Brain microvascular endothelial cell (primary cell): ENCODE results near the gene PREB.
A peak's percentile ranks its signal among the peaks of the same experiment; 100 is the strongest.
"Not testable (repeated sequence)": the region's sequence is repeated elsewhere in the genome, so short reads cannot be mapped to it uniquely, and the experiment has no call there.

ENCODE experiments used
- DNase-seq: peaks from one replicate; pipeline ENCODE4 v3.0.0-alpha.2; 2020
- H3K27ac ChIP-seq: fragments of 250-450 bp; sonication (Bioruptor Pico); 2 replicates; pipeline ENCODE4 v1.5.1; 2020; ENCODE audit warnings: mild to moderate bottlenecking, moderate library complexity
- H3K27me3 ChIP-seq: fragments of 250-450 bp; sonication (Bioruptor Pico); replicated peaks from 2 replicates; pipeline ENCODE4 v1.5.1; 2020; ENCODE audit warnings: mild to moderate bottlenecking
- H3K36me3 ChIP-seq: fragments of 250-450 bp; sonication (Bioruptor Pico); replicated peaks from 2 replicates; pipeline ENCODE4 v1.5.1; 2020; ENCODE audit warnings: mild to moderate bottlenecking
- H3K4me3 ChIP-seq: 2 replicates; pipeline ENCODE4 v1.5.1; 2011; ENCODE audit warnings: low read depth, mild to moderate bottlenecking, control low read depth, low read length, moderate library complexity
- in situ Hi-C: cut with HindIII; loops from 2 replicates; pipeline ENCODE4 v1.10.0; 2017; ENCODE audit warnings: low sequenced_read_pairs, low pct_ligation_motif_present
- TF ChIP-seq, protein P1 (sequence below): IDR thresholded peaks from 2 replicates; pipeline ENCODE4 v1.5.1; 2011; ENCODE audit warnings: low read depth, mild to moderate bottlenecking, moderate library complexity, low read length, control low read depth, inconsistent platforms; ENCODE audit errors: missing control alignments

The PREB gene

DNA sequence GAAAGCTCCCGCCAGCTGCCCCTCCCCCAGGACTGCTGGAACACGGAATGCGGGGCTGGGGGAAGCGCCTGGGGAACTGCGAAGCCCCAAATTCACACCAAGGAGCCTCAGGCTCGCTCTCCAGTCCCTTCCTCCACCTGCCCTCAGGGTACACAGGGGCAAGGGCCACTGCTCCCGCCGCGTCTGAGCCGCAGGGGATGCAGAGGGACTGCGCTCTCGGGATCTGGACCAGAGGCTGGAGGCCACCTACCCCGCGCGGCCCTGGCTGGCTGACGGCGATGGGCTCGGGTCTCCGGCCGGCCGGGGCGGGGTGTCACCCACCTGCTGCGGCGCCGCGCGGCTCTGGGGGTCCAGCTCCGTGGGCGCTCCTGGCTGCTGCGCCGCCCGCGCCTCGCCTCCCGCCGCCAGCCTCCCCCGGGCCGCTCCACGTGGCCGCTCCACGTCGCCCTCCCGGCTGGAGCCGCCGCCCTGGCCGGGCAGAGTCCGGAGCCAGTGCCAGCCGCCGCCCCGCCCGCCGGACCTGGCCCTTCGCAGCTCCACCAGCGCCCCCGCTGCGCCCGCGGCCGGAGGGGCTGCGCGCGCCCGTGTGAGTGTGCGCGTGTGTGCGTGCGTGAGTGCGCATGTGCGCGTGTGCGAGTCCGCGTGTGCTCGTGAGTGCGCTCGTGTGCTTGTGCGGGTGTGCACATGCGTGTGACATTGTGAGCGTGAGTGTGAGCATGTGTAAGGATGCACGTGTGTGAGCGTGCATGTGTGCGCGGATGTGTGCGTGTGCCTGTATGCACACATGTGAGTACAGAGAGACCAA lies 15.7 kb downstream of the PREB start, which contains the start of gene CGREF1:
CGREF1 (minus strand) TSS at position 604 of the 805 bp plus-strand sequence. CDS start 14,762 bp downstream, outside the sequence.
- Histone ChIP-seq H3K36me3 (no peaks in the 10 kb centered on the region), H3K27me3 (peaks cover 15% of the 10 kb centered on the region), H3K4me3 (peak within 1 kb of the TSS; percentile 48), H3K27ac (no peak within 1 kb of the TSS)
- in situ Hi-C loops, result loop anchor here (25.0 kb wide), 1 partner anchor 169 kb away; the partner anchor contains the start of genes DNAJC5G and TRIM54
- no peak for DNase-seq
- TF ChIP-seq, protein P1, sequence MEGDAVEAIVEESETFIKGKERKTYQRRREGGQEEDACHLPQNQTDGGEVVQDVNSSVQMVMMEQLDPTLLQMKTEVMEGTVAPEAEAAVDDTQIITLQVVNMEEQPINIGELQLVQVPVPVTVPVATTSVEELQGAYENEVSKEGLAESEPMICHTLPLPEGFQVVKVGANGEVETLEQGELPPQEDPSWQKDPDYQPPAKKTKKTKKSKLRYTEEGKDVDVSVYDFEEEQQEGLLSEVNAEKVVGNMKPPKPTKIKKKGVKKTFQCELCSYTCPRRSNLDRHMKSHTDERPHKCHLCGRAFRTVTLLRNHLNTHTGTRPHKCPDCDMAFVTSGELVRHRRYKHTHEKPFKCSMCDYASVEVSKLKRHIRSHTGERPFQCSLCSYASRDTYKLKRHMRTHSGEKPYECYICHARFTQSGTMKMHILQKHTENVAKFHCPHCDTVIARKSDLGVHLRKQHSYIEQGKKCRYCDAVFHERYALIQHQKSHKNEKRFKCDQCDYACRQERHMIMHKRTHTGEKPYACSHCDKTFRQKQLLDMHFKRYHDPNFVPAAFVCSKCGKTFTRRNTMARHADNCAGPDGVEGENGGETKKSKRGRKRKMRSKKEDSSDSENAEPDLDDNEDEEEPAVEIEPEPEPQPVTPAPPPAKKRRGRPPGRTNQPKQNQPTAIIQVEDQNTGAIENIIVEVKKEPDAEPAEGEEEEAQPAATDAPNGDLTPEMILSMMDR, result no peak

DNA sequence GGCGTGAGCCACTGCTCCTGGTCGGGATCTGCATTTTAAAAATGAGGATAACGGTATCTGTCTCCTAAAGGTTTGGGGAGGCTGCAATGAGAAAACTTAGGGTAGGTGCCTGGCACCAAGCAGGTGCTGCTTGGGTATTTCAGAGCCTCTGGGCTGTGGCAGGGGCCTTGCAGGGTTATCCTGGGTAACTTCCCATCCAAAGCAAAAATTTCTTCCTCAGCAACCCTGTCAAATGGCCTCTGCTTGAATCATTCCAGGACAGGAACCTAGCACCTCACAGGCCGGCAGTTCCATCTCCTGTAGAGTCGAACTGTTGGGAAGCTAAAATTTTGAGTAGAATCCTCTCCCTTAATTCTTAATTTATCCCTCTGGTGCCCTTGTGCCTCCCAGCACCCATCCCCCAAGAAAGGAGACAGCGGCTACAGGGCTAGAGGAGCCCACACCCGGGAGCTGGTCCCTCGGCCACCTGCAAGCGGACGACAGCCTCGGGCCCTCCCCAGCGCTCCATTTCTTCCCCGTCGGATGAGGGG lies 16.4 kb downstream of the PREB start:
- in situ Hi-C loops, result loop anchor here (25.0 kb wide), 1 partner anchor 169 kb away; the partner anchor contains the start of genes DNAJC5G and TRIM54
- H3K4me3 ChIP-seq, result peak overlapping the region; percentile 48

DNA sequence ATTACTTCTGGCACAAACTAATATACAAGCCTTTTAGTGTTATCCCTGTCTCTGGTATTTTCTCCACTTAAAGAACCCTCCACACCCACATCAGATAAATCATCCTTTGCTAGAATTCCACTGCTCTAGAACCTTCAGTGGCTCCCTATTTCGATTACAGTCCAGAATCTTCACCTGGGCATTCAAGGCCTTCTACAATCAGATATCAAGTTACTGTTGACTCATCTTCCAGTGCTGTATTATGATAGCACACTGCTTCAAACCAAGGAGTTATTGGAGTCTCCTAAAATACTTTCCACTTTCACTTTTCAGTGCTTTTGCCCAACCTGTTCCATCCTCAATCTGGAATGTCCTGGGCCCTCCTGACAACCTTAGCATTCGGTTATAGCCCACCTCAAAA lies 18.9 kb downstream of the PREB start:
- Histone ChIP-seq H3K36me3 (no peaks in the 10 kb centered on the region), H3K27me3 (peaks cover 13% of the 10 kb centered on the region), H3K4me3 (no peak overlapping the region), H3K27ac (no peak overlapping the region)
- DNase-seq, result no peak
- in situ Hi-C loops, result loop anchor here (25.0 kb wide), 1 partner anchor 172 kb away; the partner anchor contains the start of genes DNAJC5G and TRIM54
- TF ChIP-seq, protein P1, result no peak

More for the DNA sequence above, 16.4 kb downstream of the PREB start:
- Histone ChIP-seq H3K27ac (no peak overlapping the region), H3K27me3 (peaks cover 15% of the 10 kb centered on the region), H3K36me3 (no peaks in the 10 kb centered on the region)
- DNase-seq, result no peak
- TF ChIP-seq, protein P1, result no peak

DNA sequence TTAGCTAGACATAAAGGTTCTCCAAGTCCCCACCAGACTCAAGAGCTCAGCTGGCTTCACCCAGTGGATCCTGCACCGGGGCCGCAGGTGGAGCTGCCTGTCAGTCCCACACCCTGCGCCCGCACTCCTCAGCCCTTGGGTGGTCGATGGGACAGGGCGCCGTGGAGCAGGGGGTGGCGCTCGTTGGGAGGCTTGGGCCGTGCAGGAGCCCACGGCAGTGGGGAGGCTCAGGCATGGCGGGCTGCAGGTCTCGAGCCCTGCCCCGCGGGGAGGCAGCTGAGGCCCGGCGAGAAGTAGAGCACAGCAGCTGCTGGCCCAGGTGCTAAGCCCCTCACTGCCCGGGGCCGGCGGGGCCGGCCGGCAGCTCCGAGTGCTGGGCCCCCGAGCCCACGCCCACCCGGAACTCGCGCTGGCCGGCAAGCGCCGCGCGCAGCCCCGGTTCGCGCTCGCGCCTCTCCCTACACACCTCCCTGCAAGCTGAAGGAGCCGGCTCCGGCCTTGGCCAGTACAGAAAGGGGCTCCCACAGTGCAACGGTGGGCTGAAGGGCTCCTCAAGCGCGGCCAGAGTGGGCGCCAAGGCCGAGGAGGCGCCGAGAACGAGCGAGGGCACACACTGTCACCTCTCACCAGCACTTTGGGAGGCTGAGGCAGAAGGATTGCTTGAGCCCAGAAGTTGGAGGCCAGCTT lies 22.9 kb downstream of the PREB start:
- DNase-seq, H3K36me3 ChIP-seq, H3K27me3 ChIP-seq, H3K27ac ChIP-seq, H3K4me3 ChIP-seq: not testable (repeated sequence)
- in situ Hi-C loops, result loop anchor here (25.0 kb wide), 1 partner anchor 176 kb away; the partner anchor contains the start of genes DNAJC5G and TRIM54

DNA sequence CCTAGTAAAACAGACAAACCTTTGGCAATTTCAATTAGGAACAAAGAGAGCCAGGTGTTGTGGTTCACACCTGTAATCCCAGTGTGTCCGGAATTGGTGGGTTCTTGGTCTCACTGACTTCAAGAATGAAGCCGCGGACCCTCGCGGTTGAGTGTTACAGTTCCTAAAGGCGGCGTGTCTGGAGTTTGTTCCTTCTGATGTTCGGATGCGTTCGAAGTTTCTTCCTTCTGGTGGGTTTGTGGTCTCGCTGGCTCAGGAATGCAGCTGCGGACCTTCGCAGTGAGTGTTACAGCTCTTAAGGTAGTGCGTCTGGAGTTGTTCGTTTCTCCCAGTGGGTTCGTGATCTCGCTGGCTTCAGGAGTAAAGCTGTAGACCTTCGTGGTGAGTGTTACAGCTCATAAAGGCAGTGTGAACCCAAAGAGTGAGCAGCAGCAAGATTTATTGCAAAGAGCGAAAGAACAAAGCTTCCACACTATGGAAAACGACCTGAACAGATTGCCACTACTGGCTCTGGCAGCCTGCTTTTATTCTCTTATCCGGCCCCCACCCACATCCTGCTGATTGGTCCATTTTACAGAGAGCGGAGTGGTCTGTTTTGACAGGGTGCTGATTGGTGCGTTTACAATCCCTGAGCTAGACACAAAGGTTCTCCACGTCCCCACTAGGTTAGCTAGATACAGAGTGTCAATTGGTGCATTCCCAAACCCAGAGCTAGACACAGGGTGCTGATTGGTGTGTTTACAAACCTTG lies 23.7 kb downstream of the PREB start:
- not testable (repeated sequence) for H3K36me3 ChIP-seq, H3K27ac ChIP-seq
- in situ Hi-C loops, result loop anchor here (25.0 kb wide), 1 partner anchor 177 kb away; the partner anchor contains the start of genes DNAJC5G and TRIM54

DNA sequence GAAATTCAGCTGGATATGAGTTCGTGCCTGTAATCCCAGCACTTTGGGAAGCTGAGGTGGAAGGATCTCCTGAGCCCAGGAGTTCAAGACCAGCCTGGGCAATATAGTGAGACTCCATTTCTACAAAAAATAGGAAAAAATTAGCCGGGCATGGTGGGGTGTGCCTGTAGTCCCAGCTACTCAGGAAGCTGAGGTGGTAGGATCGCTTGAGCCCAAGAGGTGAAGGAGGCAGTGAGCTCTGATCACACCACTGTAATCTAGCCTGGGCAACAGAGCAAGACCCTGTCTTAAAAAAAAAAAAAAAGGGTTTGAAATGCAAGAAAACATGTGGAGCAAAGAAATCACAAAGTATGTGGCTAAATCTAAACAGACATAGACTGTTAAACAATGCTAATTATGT lies 25.4 kb downstream of the PREB start:
- no peak overlapping the region for H3K27ac ChIP-seq
- no peak for DNase-seq
- TF ChIP-seq, protein P1, result no peak
- in situ Hi-C loops, result loop anchor here (25.0 kb wide), 1 partner anchor 178 kb away; the partner anchor contains the start of genes DNAJC5G and TRIM54
- H3K4me3 ChIP-seq, result no peak overlapping the region
- H3K36me3 ChIP-seq, result no peaks in the 10 kb centered on the region
- H3K27me3 ChIP-seq, result no peaks in the 10 kb centered on the region

More for the DNA sequence above, 23.7 kb downstream of the PREB start:
- DNase-seq, H3K4me3 ChIP-seq, H3K27me3 ChIP-seq: not testable (repeated sequence)
